A673 (cell line): ENCODE data around the gene ACACA. TPM values are rescaled to one million over a fixed set of nuclear protein-coding genes. Genes with fewer than 3 reads are reported as not detected.

ENCODE experiments used
- BruUV-seq: library from RNA; stranded (reverse); fragments of 400-500 nt; replicated peaks from 2 replicates; lab custom pipeline; 2021; lab: Mats Ljungman, UMichigan
- CTCF ChIA-PET: fragments of 300-600 bp; sonication (Branson Sonifier 250); formaldehyde crosslinking; loops from one replicate; lab custom pipeline; 2022; ENCODE audit warnings: antibody characterized with exemption; lab: Charles Lee
- POLR2A ChIA-PET: fragments of 300-600 bp; sonication (Branson Sonifier 250); formaldehyde crosslinking; loops from one replicate; lab custom pipeline; 2022; ENCODE audit warnings: antibody characterized with exemption; ENCODE audit not compliant: low non-redundant PET; lab: Charles Lee
- DNase-seq: peaks from one replicate; pipeline ENCODE4 v3.0.0-alpha.2; 2015; ENCODE audit warnings: low spot score
- H3K27ac ChIP-seq: fragments of 200-600 bp; sonication (generic); 2 replicates; pipeline ENCODE4 v1.5.1; 2016; ENCODE audit warnings: mixed run types, low read depth, mild to moderate bottlenecking, mixed read lengths, antibody characterized with exemption, low read length; ENCODE audit not compliant: poor library complexity, severe bottlenecking
- H3K27me3 ChIP-seq: fragments of 200-600 bp; sonication (generic); replicated peaks from 2 replicates; pipeline ENCODE4 v1.6.1; 2017; ENCODE audit warnings: mixed run types, low read depth, mild to moderate bottlenecking, mixed read lengths, antibody characterized with exemption, low read length; ENCODE audit not compliant: insufficient read depth, poor library complexity
- H3K36me3 ChIP-seq: fragments of 200-600 bp; sonication (generic); 2 replicates; pipeline ENCODE4 v1.6.1; 2016; ENCODE audit warnings: mixed run types, mild to moderate bottlenecking, mixed read lengths, antibody characterized with exemption, low read length; ENCODE audit not compliant: insufficient read depth, poor library complexity, severe bottlenecking
- H3K4me1 ChIP-seq: fragments of 200-600 bp; sonication (generic); 2 replicates; pipeline ENCODE4 v1.6.1; 2017; ENCODE audit warnings: mixed run types, mild to moderate bottlenecking, mixed read lengths, antibody characterized with exemption, low read length; ENCODE audit not compliant: insufficient read depth, poor library complexity, severe bottlenecking
- H3K4me3 ChIP-seq: fragments of 200-600 bp; sonication (generic); 2 replicates; pipeline ENCODE4 v1.5.1; 2016; ENCODE audit warnings: low read depth, mixed run types, mild to moderate bottlenecking, mixed read lengths, low read length; ENCODE audit not compliant: poor library complexity, severe bottlenecking
- H3K9me3 ChIP-seq: fragments of 200-600 bp; sonication (generic); 2 replicates; pipeline ENCODE4 v1.6.1; 2016; ENCODE audit warnings: mixed run types, low read depth, mild to moderate bottlenecking, mixed read lengths, antibody characterized with exemption, low read length; ENCODE audit not compliant: poor library complexity, severe bottlenecking
- CTCF ChIP-seq: fragments of 300-800, 200-600 bp; sonication (generic); conservative IDR thresholded peaks from 2 replicates; pipeline ENCODE4 v1.5.1; 2017; ENCODE audit warnings: low read depth, mild to moderate bottlenecking, antibody characterized with exemption, low read length, moderate library complexity, mixed read lengths
- EZH2 ChIP-seq: fragments of 200-600 bp; sonication (generic); IDR thresholded peaks from 2 replicates; pipeline ENCODE4 v1.6.1; 2017; ENCODE audit warnings: borderline replicate concordance, low read depth, mild to moderate bottlenecking, mixed read lengths, antibody characterized with exemption, low read length; ENCODE audit not compliant: poor library complexity, severe bottlenecking
- intact Hi-C: fragments of 100-400 bp; cut with micrococcal nuclease; formaldehyde crosslinking; loops from one replicate; pipeline ENCODE4 v1.10.0; 2022; ENCODE audit not compliant: unreplicated experiment
- total RNA-seq: library from RNA; stranded (reverse); gene quantifications from 2 replicates; pipeline ENCODE4 v1.2.3, GENCODE V29; 2021

Gene ACACA
- total RNA-seq, 1 experiment from 2014 or later: 68.3 TPM

GRCh38 chr17:37051381-37051780, 355.3 kb downstream of the ACACA start:
- H3K27me3 ChIP-seq: no peaks in the 10 kb centered on the region
- no TSS peak for BruUV-seq

GRCh38 chr17:37050920-37051319, 355.7 kb downstream of the ACACA start:
- CTCF ChIA-PET: no interaction called here

More at GRCh38 chr17:37051381-37051780, 355.3 kb downstream of the ACACA start:
- no peak overlapping the region for H3K27ac ChIP-seq
- no peaks in the 10 kb centered on the region for H3K4me1 ChIP-seq
- intact Hi-C loops: no loop called here
- H3K36me3 ChIP-seq: no peaks in the 10 kb centered on the region
- CTCF ChIA-PET: no interaction called here
- H3K4me3 ChIP-seq: no peak overlapping the region
- TF ChIP-seq EZH2: no peak
- TF ChIP-seq CTCF: no peak
- H3K9me3 ChIP-seq: no peaks in the 10 kb centered on the region
- POLR2A ChIA-PET: no interaction called here
- no peak for DNase-seq

GRCh38 chr17:37048811-37049210, 357.8 kb downstream of the ACACA start:
- Histone ChIP-seq H3K36me3 (no peaks in the 10 kb centered on the region), H3K4me1 (no peaks in the 10 kb centered on the region), H3K4me3 (no peak overlapping the region), H3K9me3 (no peaks in the 10 kb centered on the region), H3K27me3 (no peaks in the 10 kb centered on the region), H3K27ac (no peak overlapping the region)
- TF ChIP-seq CTCF (no peak), EZH2 (no peak)
- POLR2A ChIA-PET: no interaction called here
- CTCF ChIA-PET: no interaction called here
- no TSS peak for BruUV-seq
- DNase-seq: no peak
- intact Hi-C loops: no loop called here

More at GRCh38 chr17:37050920-37051319, 355.7 kb downstream of the ACACA start:
- Histone ChIP-seq H3K9me3 (no peaks in the 10 kb centered on the region), H3K27ac (no peak overlapping the region), H3K4me1 (no peaks in the 10 kb centered on the region), H3K36me3 (no peaks in the 10 kb centered on the region), H3K27me3 (no peaks in the 10 kb centered on the region), H3K4me3 (no peak overlapping the region)
- DNase-seq: no peak
- no TSS peak for BruUV-seq
- TF ChIP-seq EZH2: no peak
- TF ChIP-seq CTCF: no peak
- POLR2A ChIA-PET: no interaction called here
- intact Hi-C loops: no loop called here
